A204.1 (cell line): Measurements from ENCODE around the gene CLCF1.
"Not testable (repeated sequence)": the region's sequence is repeated elsewhere in the genome, so short reads cannot be mapped to it uniquely, and the experiment has no call there.

Experiments
- FAIRE-seq: peaks from 2 replicates; lab custom pipeline; 2012; peaks lifted over from hg19 to GRCh38; lab: Jason Lieb, UNC

CLCF1 gene

DNA sequence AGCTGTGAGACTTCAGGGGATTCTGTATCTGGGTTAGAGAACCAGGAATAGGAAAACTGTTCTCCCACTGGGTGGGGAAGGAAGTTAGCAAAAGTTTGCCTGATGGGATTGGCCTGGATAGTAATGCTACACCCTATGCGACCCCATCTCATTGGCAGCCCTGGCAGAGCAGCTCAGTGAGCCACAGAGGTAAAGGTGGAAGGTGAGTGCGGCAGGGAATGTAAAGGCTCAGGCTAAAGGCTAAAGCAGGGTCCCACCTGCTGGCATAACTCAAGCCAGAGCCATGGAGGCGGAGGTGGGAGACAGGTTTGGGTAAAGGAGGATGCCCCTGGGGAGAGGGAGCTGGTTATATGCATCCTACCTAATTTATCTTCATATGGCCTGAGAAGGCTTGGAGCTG is 51.3 kb downstream of the CLCF1 start:
- no peak for FAIRE-seq

DNA sequence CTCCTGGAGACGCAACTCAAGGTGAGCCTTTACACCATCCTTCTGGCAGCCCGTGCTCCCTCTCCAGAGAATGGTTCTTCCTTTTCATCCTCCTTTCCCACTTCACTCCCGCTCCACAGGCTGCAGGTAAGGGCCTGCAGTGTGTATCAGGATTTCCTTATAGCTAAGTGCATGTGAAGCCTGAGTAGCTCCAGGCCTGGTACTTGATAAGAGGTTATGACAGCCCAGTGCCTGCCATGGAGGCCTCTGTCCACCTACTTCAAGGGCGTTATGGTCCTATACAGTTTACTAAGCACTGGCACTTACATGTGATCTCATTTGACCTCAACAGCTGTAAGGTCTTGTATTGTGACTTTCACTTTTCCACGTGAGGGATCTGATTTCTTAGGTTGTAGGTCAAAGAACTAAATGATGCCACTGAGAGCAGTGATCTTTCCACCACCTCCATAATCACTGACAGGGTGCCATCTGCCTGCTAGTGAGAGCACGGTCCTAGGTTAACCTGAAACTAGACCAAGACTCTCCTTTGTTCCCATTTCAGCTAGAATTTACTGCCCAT is 52.0 kb downstream of the CLCF1 start:
- no peak for FAIRE-seq

DNA sequence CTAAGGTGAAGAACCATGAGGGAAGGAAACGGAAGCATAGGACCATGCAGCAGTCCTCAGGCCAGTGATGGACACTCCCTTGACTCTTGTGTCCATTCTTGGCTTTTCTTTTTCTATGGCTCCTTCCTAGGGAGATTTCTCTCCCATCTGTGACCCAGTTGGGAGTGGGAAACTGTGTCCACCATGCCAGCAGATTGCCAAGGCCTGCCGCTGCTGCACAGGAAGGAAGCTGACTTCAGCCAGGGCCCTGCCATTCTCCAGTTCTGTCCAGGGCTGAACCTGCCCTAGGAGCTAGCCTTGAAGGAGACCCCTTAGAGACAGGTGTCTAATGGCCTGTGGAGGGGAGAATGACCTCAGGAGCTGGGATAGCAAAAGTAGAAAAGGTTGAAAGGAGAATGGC is 52.7 kb downstream of the CLCF1 start:
- no peak for FAIRE-seq

DNA sequence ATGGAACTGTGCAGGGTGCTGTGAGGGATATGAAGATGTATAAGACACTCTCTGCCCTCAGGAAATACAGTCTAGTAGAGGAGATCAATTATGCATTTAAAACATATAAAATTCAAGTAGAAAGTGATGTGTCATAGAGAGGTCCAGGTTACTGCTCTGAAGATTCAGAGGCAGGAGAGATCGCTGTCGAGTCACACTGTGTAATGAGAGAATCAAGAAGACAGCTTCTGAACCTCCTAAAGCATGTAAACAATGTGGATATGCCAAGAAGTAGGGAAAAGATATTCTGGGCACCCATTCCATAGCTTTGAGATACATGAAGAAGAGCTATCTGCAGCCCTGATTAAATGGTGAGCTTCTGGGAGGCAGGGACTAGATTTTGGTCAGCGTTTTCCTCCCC is 53.4 kb downstream of the CLCF1 start:
- FAIRE-seq: no peak

DNA sequence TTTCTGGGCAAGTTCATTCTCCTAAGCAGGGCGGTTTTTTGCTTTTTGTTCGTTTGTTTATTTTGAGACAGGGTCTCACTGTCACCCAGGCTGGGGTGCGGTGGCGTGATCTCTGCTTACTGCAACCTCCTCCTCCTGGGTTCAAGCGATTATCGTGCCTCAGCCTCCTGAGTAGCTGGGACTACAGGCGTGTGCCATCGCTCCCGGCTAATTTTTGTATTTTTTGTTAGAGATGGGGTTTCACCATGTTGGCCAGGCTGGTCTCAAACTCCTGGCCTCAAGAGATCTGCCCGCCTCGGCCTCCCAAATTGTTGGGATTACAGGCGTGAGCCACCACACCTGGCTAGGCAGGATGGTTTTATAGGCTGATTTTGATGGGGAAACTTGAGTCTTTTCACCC is 54.5 kb downstream of the CLCF1 start:
- FAIRE-seq: not testable (repeated sequence)

DNA sequence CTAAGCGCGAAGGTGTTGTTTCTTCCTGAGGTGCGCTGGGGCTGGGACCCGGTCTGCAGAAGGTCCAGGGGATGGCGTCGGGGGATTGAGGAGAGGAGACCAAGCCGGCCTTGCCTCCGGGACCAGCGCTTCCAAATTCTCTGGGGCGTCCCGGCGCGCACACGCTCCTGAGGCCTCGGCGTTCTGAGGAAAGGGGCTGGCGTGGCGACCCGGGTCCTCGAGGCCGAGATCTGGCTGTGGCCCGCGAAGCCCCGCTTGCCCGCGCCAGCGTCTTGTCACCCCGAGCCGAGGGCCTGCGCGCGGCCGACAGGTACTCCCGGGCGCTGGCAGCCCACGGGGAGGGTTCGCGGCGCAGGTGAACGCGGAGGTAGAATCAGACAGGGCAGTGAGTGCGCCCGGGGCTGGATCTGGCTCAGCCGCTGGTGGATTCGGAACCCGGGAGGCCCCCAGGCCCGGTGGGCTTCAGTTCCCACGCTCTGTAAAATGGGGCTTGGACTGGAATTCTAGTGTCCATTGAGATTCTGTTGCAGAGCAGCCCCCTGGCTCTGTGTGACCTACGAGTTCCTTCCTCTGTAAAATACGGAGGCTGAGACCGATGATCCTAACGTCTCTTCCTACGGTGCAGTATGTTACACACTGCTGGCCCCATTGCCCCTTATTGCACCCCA is 55.4 kb downstream of the CLCF1 start:
- FAIRE-seq: no peak

DNA sequence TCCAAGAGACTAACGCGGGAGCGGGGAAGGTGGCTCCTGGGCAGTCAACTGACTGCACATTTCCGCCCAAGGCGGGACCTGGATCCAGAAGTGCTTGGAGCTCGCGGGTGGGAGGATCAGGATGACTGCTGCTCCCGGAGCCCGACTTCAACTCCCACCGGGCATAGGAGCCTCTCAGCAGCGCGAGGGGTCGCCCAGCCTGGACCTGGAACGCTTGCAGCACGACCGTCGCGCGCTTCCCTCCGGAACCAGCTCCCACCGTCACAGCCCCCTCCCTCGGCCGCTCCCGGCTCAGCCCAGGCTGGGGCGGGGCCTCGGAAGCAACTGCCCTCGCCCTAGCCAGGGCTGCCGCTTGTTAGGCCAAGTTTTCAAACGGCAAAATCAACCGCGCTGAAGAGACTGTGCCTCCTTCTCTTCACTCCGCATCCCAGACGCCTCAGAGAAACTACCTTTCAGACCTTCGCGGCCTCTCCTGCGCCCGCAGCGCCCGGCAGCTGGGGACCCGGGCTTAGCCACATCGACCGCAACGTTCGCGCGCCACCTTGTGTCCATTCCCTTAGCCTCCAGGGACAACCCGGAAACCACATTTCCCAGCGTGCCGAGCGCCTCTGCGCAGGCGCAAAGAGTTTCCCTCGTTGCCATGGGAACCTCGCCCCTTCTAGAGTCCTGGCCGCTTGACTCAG is 56.1 kb downstream of the CLCF1 start:
- no peak for FAIRE-seq

DNA sequence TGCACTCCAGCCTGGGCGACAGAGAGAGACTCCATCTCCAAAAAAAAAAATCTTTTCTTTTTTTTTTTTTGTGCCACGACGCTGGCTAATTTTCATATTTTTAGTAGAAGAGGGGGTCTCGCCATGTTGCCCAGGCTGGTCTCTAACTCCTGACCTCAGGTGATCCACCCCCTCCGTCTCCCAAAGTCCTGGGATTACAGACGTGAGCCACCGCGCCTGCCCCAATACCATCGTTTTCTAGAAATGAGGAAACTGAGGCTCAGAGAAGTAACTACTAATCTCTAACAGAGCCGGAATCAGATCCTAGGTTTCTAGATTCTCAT is 56.6 kb downstream of the CLCF1 start:
- FAIRE-seq: no peak

DNA sequence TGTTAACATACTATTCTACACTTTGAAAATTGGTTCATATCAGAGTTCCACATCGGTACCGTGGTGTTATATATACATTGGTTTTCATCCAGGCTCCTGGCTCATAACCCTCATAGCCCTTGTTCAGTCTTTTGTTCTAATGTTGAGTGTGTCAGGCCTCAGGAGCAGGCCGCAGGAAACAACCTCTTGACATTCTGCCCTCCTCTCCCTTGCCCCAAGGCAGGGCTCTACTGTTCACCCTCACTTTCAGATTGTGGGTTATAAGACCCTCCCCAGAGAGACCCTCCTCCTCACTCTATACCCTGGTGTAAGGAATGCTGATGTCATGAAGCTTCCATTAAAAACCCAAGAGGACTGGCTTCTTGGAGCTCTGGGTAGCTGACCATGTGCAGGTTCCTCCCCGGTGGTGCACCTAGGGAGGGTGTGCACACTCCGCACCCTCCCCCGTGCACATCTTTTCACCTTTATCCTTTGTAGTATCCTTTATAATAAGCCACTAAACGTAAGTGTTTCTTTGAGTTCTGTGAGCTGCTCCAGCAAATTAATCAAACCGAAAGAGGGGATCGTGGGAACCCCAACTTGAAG is 58.0 kb downstream of the CLCF1 start:
- FAIRE-seq: no peak

DNA sequence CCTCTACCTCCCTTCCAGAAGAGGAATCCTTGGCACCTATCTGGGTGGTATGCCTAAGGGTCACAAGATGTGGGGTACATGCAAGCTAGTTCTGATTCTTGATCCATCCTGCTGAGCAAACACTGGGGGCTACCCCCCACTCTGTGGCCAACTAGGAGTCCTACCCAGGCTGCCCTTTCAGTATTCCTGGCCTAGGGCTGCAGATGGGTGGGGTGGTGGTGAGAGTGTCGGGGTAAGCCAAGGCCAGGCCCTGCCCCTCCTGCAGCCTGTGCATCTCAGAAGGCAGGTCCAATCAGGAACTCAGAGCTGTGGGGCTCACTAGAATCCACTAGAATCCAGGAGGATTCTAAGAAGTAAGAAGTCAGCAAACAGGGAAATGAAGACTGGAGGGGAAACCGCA is 59.2 kb downstream of the CLCF1 start:
- no peak for FAIRE-seq
